Measurements from ENCODE around the gene TRHDE.

DNA sequence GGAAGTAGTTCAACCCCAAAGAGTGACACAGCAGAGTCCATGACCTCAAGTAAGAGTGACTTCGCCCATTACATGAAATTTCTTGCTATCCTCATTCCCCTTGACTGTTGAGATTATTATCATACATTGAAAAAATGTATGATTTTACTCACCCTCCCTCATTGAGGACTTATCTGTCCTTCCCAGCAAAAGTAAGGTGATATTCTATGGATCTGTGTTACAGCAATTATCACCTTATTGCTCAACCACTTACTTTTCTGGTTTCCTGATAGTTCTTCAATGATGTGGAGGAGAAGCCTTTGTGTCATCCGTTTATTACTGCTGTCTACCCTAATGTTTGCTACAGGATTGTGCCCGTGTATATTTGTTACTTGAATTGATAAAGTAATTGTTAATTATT is 306.2 kb downstream of the TRHDE start:
- TF ChIP-seq ISL1 (CRISPR knock-in tag; IDR thresholded peaks at IDR 0.05), result no peak
- no peak for TF ChIP-seq PATZ1 (CRISPR knock-in tag; IDR thresholded peaks at IDR 0.05; ENCODE audit: borderline replicate concordance)
- TF ChIP-seq ZFP3 (CRISPR knock-in tag; IDR thresholded peaks at IDR 0.05), result no peak
- TF ChIP-seq ESRRG (CRISPR knock-in tag; IDR thresholded peaks at IDR 0.05), result no peak
- no peak for TF ChIP-seq OSR1 (CRISPR knock-in tag; IDR thresholded peaks at IDR 0.05)
- TF ChIP-seq ZFP30 (CRISPR knock-in tag; IDR thresholded peaks at IDR 0.05), result no peak
